Measurements from ENCODE around the gene NBEAL1. TPM values are rescaled to one million over a fixed set of nuclear protein-coding genes. Genes with fewer than 3 reads are reported as not detected.
A peak's percentile ranks its signal among the peaks of the same experiment; 100 is the strongest.
"Not testable (repeated sequence)": the region's sequence is repeated elsewhere in the genome, so short reads cannot be mapped to it uniquely, and the experiment has no call there.

The NBEAL1 gene
- total and polyA plus RNA-seq, 7 experiments from 2014 or later: 6.2 to 15.9 (median 11.8) TPM

- no peak overlapping the region for H3K4me3 Mint-ChIP-seq
- H3K4me3 ChIP-seq (ENCODE audit: low read length): no peak overlapping the region
These were observed 194.9 kb downstream of the NBEAL1 start for GRCh38 chr2:203209538-203209937.

GRCh38 chr2:203225423-203226039, 210.9 kb downstream of the NBEAL1 start:
- ATAC-seq (peak; percentile 85), DNase-seq (peak in 6 of 9 donors; percentile 2 to 41 (median 36))
- Histone ChIP-seq H3K9me3 (ENCODE audit: control insufficient read depth in 2 of 3, low read length in 3 of 3) (no peaks in the 10 kb centered on the region), H3K4me3 (ENCODE audit: low read length) (no peak overlapping the region), H3K4me1 (ENCODE audit: control insufficient read depth in 2 of 2, insufficient read depth in 2 of 2, low read length in 2 of 2) (no peaks in the 10 kb centered on the region), H3K36me3 (ENCODE audit: control insufficient read depth in 2 of 3, insufficient read depth in 3 of 3, low read length in 3 of 3) (no peaks in the 10 kb centered on the region), H3K27ac (ENCODE audit: low read depth, low read length) (no peak overlapping the region), H3K27me3 (ENCODE audit: control insufficient read depth in 2 of 2, insufficient read depth in 2 of 2, low read length in 2 of 2) (no peaks in the 10 kb centered on the region)
- Mint-ChIP-seq H3K27me3 (no peaks in the 10 kb centered on the region), H3K4me3 (no peak overlapping the region), H3K27ac (no peak overlapping the region), H3K36me3 (no peaks in the 10 kb centered on the region), H3K4me1 (no peaks in the 10 kb centered on the region), H3K9me3 (peaks cover 0 to 2% (median 0%) of the 10 kb centered on the region in 11 donors)
- intact Hi-C loops (cut with micrococcal nuclease): loop anchor here (1.0 to 10.0 kb wide), 8 partner anchors 13 to 684 kb away; partner anchors contain the start of gene CYP20A1 (in 1 of the 2)
- ChIA-PET POLR2A (interaction anchor here (1.0 to 3.0 kb wide), 2 partner anchors 11 to 13 kb away, joined by 5 to 10 read pairs; partner anchors contain the start of gene CYP20A1), CTCF (interaction anchor here (0.5 to 2.4 kb wide), 7 partner anchors 9 to 589 kb away, joined by 3 to 18 read pairs (median 4); partner anchors contain the start of gene CYP20A1)

More at GRCh38 chr2:203209538-203209937, 194.9 kb downstream of the NBEAL1 start:
- H3K27me3 Mint-ChIP-seq: no peaks in the 10 kb centered on the region
- ChIA-PET CTCF (no interaction called here), POLR2A (no interaction called here)
- no peaks in the 10 kb centered on the region for H3K9me3 Mint-ChIP-seq
- Histone ChIP-seq H3K36me3 (ENCODE audit: control insufficient read depth in 2 of 3, insufficient read depth in 3 of 3, low read length in 3 of 3) (no peaks in the 10 kb centered on the region), H3K27ac (ENCODE audit: low read depth, low read length) (no peak overlapping the region), H3K9me3 (ENCODE audit: control insufficient read depth in 2 of 3, low read length in 3 of 3) (no peaks in the 10 kb centered on the region), H3K4me1 (ENCODE audit: control insufficient read depth in 2 of 2, insufficient read depth in 2 of 2, low read length in 2 of 2) (peaks cover 0 to 5% of the 10 kb centered on the region in 2 donors), H3K27me3 (ENCODE audit: control insufficient read depth in 2 of 2, insufficient read depth in 2 of 2, low read length in 2 of 2) (no peaks in the 10 kb centered on the region)
- DNase-seq (no peak), ATAC-seq (no peak)
- H3K4me1 Mint-ChIP-seq: peaks cover 0 to 20% (median 6%) of the 10 kb centered on the region in 7 donors
- intact Hi-C loops (cut with micrococcal nuclease): no loop called here
- H3K27ac Mint-ChIP-seq: no peak overlapping the region
- peaks cover 0 to 30% (median 8%) of the 10 kb centered on the region in 5 donors for H3K36me3 Mint-ChIP-seq

GRCh38 chr2:203229674-203230073, 215.0 kb downstream of the NBEAL1 start:
- H3K27ac ChIP-seq (ENCODE audit: low read depth, low read length); H3K4me3 ChIP-seq (ENCODE audit: low read length); H3K36me3 Mint-ChIP-seq; H3K9me3 Mint-ChIP-seq; H3K27ac Mint-ChIP-seq; H3K27me3 Mint-ChIP-seq; H3K27me3 ChIP-seq (ENCODE audit: control insufficient read depth in 2 of 2, insufficient read depth in 2 of 2, low read length in 2 of 2); H3K4me3 Mint-ChIP-seq; H3K36me3 ChIP-seq (ENCODE audit: control insufficient read depth in 2 of 3, insufficient read depth in 3 of 3, low read length in 3 of 3); H3K9me3 ChIP-seq (ENCODE audit: control insufficient read depth in 2 of 3, low read length in 3 of 3); H3K4me1 Mint-ChIP-seq; DNase-seq; H3K4me1 ChIP-seq (ENCODE audit: control insufficient read depth in 2 of 2, insufficient read depth in 2 of 2, low read length in 2 of 2); ATAC-seq; POLR2A ChIA-PET: not testable (repeated sequence)
- CTCF ChIA-PET: interaction anchor here (0.9 kb wide), 1 partner anchor 12 kb away, joined by 4 read pairs; no protein-coding TSS in a partner anchor
- intact Hi-C loops (cut with micrococcal nuclease): loop anchor here (10.0 kb wide), 3 partner anchors 675 to 1585 kb away; partner anchors contain the start of genes ICOS (in 1 of the 2) and TMEM237 (in 1 of the 2)

- DNase-seq (peak in 1 of 9 donors; percentile 14), ATAC-seq (no peak)
- Mint-ChIP-seq H3K27ac (peak overlapping the region; percentile 90 to 99 (median 98)), H3K36me3 (peaks cover 4 to 19% (median 14%) of the 10 kb centered on the region in 5 donors), H3K9me3 (peaks cover 0 to 2% (median 0%) of the 10 kb centered on the region in 11 donors), H3K4me1 (peaks cover 20 to 36% (median 25%) of the 10 kb centered on the region in 7 donors), H3K4me3 (peak overlapping the region; percentile 90 to 100 (median 95)), H3K27me3 (no peaks in the 10 kb centered on the region)
- POLR2A ChIA-PET: interaction anchor here (0.6 to 2.7 kb wide), 6 partner anchors 9 to 971 kb away, joined by 3 to 16 read pairs (median 4); partner anchors contain the start of genes CARF and WDR12
- intact Hi-C loops (cut with micrococcal nuclease): loop anchor here (1.0 to 10.0 kb wide), 14 partner anchors 12 to 1593 kb away; partner anchors contain the start of genes FAM117B (in 2 of the 2), NBEAL1 (in 2 of the 2), ABI2 (in 1 of the 2) and ALS2 (in 1 of the 2)
- CTCF ChIA-PET: interaction anchor here (0.7 to 1.9 kb wide), 3 partner anchors 9 to 12 kb away, joined by 3 to 7 read pairs (median 3); no protein-coding TSS in a partner anchor
- Histone ChIP-seq H3K36me3 (ENCODE audit: control insufficient read depth in 2 of 3, insufficient read depth in 3 of 3, low read length in 3 of 3) (peaks cover 0 to 7% (median 0%) of the 10 kb centered on the region in 3 experiments), H3K4me3 (ENCODE audit: low read length) (peak overlapping the region; percentile 97), H3K27ac (ENCODE audit: low read depth, low read length) (peak overlapping the region; percentile 98), H3K9me3 (ENCODE audit: control insufficient read depth in 2 of 3, low read length in 3 of 3) (no peaks in the 10 kb centered on the region), H3K4me1 (ENCODE audit: control insufficient read depth in 2 of 2, insufficient read depth in 2 of 2, low read length in 2 of 2) (peaks cover 6 to 14% of the 10 kb centered on the region in 2 donors), H3K27me3 (ENCODE audit: control insufficient read depth in 2 of 2, insufficient read depth in 2 of 2, low read length in 2 of 2) (no peaks in the 10 kb centered on the region)
These were observed 222.9 kb downstream of the NBEAL1 start for GRCh38 chr2:203237346-203238238.

- H3K9me3 ChIP-seq (ENCODE audit: control insufficient read depth in 2 of 3, low read length in 3 of 3): no peaks in the 10 kb centered on the region
- no peaks in the 10 kb centered on the region for H3K27me3 Mint-ChIP-seq
- intact Hi-C loops (cut with micrococcal nuclease): loop anchor here (1.0 to 10.0 kb wide), 14 partner anchors 13 to 1593 kb away; partner anchors contain the start of genes FAM117B (in 2 of the 2), NBEAL1 (in 2 of the 2), ABI2 (in 1 of the 2) and ALS2 (in 1 of the 2)
- ATAC-seq: no peak
- H3K4me1 Mint-ChIP-seq: peaks cover 23 to 42% (median 31%) of the 10 kb centered on the region in 7 donors
- H3K36me3 ChIP-seq (ENCODE audit: control insufficient read depth in 2 of 3, insufficient read depth in 3 of 3, low read length in 3 of 3): peaks cover 0 to 13% (median 0%) of the 10 kb centered on the region in 3 experiments
- peaks cover 6 to 14% of the 10 kb centered on the region in 2 donors for H3K4me1 ChIP-seq (ENCODE audit: control insufficient read depth in 2 of 2, insufficient read depth in 2 of 2, low read length in 2 of 2)
- peak overlapping the region; percentile 96 to 100 (median 98) for H3K27ac Mint-ChIP-seq
- DNase-seq: no peak
- CTCF ChIA-PET: interaction anchor here (0.7 to 1.9 kb wide), 3 partner anchors 10 to 389 kb away, joined by 3 to 7 read pairs (median 4); no protein-coding TSS in a partner anchor
- peak overlapping the region; percentile 90 to 100 (median 95) for H3K4me3 Mint-ChIP-seq
- peaks cover 0 to 2% (median 0%) of the 10 kb centered on the region in 11 donors for H3K9me3 Mint-ChIP-seq
- H3K27ac ChIP-seq (ENCODE audit: low read depth, low read length): peak overlapping the region; percentile 98
- no peaks in the 10 kb centered on the region for H3K27me3 ChIP-seq (ENCODE audit: control insufficient read depth in 2 of 2, insufficient read depth in 2 of 2, low read length in 2 of 2)
- peaks cover 4 to 24% (median 20%) of the 10 kb centered on the region in 5 donors for H3K36me3 Mint-ChIP-seq
- POLR2A ChIA-PET: interaction anchor here (0.7 to 2.7 kb wide), 6 partner anchors 10 to 971 kb away, joined by 3 to 16 read pairs (median 5); partner anchors contain the start of genes CARF and WDR12
- H3K4me3 ChIP-seq (ENCODE audit: low read length): peak overlapping the region; percentile 97
These were observed 223.6 kb downstream of the NBEAL1 start for GRCh38 chr2:203238292-203238703.
